Activated CD8-positive, alpha-beta memory T cell treated with anti-CD3 and anti-CD28 coated beads, Interleukin-2, amount 50 U/mL, for 24 hours (primary cell): ENCODE data around the gene SLA2.

Experiments
- DNase-seq: peaks from one replicate; pipeline ENCODE4 v3.0.0-alpha.2; 2020; ENCODE audit errors: extremely low read depth

Gene SLA2

GRCh38 chr20:36607586-36608387 is 38.2 kb downstream of the SLA2 start:
- no peak for DNase-seq

DNA sequence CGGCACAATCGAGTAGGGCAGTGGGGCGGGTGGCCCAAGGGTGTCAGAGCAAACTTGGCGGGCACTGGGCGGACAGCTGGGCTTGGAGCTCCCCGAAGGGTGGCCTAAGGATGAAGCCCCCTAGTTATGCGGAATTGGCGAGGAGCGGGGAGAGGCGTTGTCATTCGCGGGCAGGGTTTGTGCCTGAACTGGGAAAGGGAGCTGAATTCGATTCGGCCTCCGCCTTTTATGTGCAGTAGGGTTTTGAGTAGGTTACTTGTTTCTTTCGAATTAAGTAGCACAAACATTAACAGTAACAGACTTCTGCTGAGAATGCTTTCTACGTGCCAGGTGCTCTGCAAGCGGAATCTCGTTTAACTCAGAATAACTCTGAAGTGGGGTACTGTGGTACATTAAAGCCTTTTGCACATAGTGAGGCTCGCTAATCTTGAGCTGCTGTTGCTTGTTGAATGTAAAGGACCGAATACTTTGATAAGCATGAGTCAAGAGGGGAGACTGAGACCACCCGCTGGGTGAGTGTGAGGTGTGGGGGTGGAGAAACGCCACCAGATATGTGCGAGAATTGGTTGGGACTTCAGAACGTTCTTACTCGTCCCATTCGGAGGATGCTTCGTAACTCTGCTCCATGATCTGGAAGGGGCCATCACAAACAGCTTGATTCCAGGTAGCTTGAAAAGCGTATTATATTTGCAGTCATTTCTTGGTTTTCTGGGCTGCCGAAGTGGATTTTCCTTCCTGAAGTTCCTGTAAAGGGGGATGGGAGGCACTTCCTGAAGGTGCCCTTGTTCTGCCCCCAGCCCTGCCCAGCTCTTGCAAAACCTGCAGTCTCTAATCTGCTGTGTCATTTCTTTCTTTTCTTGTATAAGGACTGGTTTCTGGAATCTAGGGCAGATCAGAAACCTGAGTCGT is 39.6 kb downstream of the SLA2 start:
- DNase-seq: no peak

DNA sequence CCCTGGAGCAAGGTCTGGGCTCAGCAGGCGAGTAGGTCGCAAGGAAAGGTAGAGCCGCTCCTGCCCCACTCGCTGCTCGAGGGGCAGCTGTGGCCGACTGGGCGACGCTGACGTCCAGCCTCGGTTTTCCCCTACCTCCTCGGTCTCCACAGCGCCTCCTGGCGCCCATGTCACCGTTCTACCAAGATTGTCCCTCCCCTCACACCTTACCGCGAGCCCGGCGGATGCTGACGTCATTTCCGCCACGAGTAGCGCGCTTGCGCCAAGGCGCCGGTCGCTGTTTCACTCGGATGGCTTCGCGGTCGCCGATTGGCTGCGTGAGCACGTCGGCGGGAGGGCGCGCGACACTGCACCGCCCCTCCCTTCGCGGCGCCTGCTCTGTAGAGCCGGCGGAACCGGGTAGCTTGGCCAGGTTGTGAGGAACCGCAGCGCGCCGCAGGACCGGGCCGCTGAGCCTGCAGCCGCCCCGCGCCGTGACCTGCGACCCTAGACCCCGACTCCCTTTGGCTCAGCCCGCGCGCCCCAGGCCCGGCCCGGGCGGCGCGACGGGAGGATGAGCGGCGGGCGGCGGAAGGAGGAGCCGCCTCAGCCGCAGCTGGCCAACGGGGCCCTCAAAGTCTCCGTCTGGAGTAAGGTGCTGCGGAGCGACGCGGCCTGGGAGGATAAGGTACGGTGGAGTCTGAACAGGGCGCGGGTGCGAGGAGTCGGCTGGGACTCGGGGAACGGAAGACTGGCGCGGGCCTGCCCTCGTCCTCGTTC is 40.4 kb downstream of the SLA2 start, which contains the start of gene RAB5IF:
Gene RAB5IF, plus strand, starts transcription at position 381 of the 759 bp plus-strand sequence. Its CDS starts 173 bp downstream, at position 554.
- peak; percentile 99 for DNase-seq

DNA sequence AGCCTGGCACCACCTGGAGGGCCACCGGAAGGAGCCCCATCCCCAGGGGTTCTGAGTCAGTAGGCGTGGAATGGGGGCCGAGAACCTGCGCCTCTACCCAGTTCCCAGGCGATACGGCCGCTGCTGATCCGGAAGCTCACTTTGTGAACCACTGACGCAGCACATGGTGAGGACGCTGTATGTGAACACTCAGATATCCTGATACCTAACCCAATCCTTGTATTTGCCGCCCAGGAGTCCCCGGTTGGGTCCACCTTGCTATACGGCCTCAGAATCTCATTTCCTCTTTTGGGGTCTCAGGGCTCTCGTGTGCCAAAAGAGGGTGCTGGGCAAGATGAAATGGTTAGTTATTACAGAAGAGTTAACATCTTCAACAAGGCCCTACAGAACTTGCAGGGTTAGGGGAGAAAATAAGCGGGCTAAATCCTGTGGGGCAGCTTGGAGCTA is 41.0 kb downstream of the SLA2 start:
- DNase-seq: no peak

DNA sequence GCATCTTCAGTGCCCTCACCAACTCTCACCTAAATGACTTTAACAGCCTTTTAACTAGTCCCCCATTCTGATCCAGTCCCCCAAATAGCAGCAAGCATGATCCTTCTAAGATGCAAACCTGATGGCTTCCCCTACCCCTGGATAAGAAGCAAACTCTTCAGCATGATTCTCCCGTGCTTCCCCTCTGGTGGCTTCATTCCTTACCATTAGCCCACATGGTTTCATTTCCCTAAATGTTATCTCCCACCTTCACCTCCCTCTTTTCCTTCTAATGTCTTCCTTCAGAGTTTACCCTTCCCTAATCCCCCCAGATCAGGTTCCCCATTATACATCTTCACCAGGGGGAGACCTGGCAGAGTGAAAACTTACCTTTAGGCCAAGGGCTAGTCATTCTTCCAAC is 44.5 kb downstream of the SLA2 start:
- no peak for DNase-seq

DNA sequence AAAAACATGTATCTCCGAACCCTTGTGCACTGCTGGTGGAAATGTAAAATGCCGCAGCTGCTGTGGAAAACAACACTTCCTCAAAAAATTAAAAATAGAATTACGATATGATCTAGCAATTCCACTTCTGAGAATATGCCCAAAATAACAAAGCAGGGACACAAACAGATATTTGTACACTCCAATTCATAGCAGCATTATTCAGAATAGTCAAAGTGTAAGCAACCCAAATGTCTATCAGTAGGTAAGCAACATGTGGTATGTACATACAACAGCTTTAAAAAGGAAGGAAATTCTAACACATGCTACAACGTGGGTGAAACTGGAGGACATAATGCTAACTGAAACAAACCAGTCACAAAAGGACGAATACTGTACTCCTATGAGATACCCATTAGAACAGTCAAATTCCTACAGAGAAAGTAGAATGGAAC is 46.1 kb downstream of the SLA2 start:
- no peak for DNase-seq

- no peak for DNase-seq
Observed at GRCh38 chr20:36593347-36593929, 52.6 kb downstream of the SLA2 start.

DNA sequence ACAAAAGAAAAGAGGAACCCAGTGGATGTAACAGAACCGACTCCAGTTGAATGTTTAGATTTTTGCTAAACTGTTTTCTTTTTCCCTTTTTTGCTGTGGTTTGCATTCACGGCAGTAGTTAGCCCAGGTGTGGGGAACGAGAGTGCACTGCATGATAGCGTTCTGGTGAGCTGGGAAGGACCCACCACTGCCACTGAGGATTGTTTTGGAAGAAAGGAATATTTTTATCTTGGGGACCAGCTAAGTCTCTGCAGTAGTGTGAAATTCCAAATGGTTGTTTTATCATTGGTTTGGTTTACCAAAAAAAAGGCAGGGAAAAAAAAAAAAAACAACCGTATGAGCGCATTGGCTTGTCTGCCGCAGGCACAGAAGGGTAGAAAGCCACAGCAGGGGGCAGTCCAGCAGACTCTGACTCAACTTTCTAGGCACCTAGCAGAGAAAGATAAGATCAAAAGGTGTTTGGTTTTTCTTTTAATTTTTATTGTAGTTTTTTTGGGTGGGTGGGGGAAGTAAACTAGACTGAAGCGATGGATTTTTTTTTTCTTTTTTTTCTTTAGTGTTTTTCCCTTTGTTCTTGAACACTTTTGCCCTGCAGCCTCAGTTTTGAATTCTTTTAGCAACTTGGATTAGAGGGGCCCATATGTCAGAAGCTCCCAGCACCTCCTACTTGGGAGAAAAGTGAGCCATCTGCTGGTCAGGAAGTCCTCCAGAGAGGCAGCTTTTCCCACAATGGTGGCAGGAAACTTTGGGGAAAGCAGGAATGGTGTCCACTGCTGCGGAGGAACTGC is 53.9 kb downstream of the SLA2 start:
- DNase-seq: no peak

GRCh38 chr20:36591281-36591680 is 54.7 kb downstream of the SLA2 start:
- no peak for DNase-seq

GRCh38 chr20:36587388-36588070 is 58.5 kb downstream of the SLA2 start:
- DNase-seq: no peak

DNA sequence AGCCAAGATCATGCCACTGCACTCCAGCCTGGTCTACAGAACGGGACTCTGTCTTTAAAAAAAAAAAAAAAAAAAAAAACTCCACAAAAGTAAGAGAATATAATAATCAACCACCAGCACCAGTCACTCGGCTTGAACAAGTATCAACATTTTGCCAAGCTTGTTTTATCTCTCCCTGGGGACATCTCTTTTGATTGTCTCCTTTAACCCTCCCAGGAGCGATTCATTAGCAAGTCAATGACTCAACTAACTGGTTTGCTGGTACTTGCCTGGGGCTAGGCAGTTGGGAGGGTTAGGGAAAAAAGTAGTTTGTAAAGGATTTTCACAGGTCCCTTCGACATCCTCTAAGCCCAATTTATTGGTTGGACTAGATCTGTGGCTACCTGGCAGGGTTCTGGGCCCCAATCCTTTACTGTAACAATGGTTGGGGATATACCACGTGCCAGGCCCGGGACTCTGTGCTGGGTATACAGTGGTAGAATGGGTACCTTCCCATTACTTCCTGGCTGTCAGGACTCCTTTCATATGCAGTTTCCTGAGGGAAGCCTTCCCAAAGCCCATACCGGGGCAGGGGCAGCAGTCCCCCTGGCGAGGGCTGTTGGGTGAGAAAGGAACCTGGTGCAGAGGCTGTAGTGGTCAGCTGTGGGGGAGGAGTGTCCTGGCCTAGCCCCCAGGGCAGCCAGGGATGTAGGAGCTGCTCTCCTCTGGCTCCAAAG is 60.4 kb downstream of the SLA2 start:
- no peak for DNase-seq

DNA sequence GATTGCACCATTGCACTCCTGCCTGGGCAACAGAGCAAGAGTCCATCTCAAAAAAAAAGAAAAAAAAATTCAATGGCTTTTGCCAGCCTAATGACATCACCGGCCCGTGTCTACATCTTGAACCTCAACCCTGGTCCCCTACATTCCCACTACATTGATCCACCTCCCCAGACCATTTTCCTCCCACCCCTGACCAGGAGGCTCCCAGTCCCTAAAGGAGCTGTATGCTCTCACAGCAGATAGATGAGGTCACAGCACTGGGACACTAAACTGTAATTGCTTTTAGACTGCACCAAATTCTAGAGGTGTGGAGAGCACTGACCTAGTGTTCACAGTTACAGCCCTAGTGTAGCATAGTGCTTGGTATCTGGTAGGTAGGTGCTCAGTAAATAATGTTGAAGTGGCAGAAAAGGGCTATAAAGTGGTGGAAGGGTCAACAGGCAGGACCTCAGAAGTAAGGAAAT is 61.9 kb downstream of the SLA2 start:
- no peak for DNase-seq

DNA sequence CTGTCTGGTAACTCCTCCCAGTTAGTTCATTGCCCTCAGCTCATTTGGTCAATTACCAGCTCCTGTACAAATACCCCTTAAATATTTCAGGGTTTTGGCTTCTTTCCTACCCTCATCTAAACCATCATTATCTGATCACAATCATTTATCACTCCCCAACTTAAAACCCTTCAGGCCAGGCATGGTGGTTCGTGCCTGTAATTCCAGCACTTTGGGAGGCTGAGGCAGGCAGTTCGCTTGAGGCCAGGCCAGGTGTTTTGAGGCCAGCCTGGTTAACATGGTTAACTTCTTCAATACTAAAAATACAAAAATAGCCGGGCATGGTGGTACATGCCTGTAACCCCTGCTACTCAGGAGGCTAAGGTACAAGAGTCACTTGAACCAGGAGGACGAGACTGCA is 63.2 kb downstream of the SLA2 start:
- DNase-seq: no peak

DNA sequence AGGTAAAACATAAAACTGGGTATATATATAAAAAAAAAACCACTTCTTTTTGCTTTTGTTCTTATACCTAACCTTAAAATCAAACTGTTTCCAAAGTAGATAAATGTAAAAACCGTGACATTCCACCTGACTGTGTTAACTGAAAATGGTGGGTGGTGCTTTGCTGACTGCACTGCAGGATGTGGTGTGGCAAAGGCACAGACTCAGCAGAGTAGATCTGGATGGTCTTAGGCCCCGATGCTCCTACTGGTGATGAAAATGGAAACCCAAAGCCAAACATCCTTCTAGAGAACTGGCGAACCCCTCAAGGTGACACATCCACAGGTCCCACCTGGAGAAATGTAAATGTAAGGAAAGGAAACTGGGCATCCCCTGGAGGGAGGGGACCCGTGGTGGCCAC is 63.7 kb downstream of the SLA2 start:
- no peak for DNase-seq

GRCh38 chr20:36579996-36580545 is 65.9 kb downstream of the SLA2 start:
- DNase-seq: no peak

DNA sequence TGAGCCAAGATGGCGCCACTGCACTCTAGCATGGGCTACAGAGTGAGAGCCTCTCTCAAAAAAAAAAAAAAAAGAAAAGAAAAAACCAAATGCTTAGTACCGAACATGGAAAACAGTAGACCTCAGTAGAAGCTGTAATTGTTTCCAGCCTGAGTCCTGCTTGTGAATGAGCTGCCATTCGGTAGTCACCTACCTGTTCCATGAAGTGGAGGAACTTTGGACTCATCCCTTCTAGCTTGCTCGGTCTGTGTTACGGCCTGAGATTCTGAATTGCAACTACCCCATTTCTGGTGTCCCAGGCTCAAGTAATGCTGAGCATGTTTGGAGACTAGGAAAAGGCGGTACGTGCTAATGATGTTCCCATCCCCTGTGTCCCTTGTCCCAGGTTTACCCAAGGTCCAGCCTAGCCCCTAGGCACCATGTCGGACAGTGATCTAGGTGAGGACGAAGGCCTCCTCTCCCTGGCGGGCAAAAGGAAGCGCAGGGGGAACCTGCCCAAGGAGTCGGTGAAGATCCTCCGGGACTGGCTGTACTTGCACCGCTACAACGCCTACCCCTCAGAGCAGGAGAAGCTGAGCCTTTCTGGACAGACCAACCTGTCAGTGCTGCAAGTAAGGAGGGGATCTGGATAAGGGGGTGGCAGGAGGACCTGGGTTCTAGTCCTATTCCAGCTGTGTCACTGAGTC is 67.5 kb downstream of the SLA2 start:
- DNase-seq: no peak

DNA sequence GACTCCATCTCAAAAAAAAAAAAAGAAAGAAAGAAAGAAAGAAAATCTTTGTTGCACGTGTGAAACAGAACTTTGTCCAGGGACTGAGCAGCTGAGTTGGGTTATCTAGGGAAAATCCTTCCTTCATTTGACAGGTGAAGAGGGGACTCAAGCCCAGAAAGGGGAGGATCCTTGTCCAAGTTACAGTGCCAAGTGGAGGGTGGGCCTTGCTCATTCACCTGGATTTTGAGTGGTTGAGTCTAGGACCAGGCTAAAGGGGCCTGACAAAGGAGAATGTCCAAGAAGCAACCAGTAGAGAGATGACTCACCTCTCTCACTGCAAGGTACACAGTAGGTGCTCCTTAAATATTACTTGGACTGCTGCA is 69.9 kb downstream of the SLA2 start:
- no peak for DNase-seq

DNA sequence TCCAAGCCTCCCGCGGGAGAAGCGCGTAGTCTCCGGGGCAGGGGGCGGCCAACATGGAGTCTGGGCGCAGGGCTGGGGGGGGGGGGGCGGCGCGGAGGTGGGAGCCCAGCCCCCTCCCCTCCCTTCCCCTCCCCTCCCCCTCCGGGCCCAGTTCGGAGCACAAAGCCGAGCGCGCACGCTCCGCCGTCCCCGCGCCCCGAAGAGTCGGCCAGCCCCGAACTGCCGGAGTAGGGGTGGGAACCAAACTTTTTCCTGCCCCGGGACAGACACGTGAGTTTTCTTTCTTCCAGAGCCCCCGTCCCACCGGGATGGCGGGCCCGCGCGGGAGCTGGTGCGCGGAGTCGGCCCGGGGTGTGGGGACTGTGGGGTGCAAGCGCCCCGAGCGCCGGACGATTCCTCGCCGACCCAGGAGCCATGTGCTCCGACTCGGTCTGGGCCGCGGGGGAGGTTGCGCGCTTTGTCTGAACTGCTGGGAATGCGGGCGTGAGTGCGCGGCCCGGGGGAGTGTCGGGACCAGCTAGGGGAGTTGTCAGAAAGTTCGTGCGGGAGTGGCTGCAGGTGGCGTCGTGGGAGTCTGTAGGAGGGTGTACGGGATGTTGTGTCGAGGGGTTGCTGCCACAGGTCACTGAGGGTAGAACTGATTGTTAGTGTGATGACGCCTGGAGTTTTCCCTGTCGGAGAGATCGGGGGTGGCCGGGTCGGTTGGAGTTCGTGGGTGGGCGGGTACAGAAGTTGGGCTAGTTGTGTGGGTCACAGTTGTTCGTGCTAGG is 71.4 kb downstream of the SLA2 start:
- no peak for DNase-seq
